ENCODE results near the gene GPR153. TPM values are rescaled to one million over a fixed set of nuclear protein-coding genes. Genes with fewer than 3 reads are reported as not detected.

The GPR153 gene
- total RNA-seq, 1 experiment from 2014 or later = 61.3 TPM

DNA sequence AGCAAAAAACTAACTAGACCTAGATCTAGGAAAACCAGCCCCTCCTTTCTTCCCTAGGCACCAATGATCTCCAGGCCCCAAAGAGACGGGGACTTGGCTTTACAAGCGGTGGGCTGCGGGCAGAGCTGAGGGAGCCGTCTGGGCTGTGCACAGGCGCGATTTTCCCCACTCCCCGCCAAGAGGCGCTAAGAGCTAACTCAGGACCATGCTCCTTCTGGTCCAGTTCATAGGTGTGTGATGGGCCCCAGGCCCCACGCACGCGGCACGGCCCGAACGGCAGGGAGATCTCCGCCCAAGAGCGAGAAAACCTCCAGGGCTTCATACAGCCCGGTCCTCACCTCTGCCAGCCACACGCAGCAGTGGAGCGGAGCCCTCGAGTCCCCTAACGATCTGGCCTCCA, 7.5 kb upstream of the GPR153 start:
- Histone ChIP-seq H3K4me1 (peaks cover 56% of the 10 kb centered on the region), H3K4me3 (no peak overlapping the region), H3K9me3 (replicated peaks) (no peaks in the 10 kb centered on the region), H3K27me3 (no peaks in the 10 kb centered on the region), H3K36me3 (no peaks in the 10 kb centered on the region), H3K27ac (no peak overlapping the region)
- no peak for DNase-seq

DNA sequence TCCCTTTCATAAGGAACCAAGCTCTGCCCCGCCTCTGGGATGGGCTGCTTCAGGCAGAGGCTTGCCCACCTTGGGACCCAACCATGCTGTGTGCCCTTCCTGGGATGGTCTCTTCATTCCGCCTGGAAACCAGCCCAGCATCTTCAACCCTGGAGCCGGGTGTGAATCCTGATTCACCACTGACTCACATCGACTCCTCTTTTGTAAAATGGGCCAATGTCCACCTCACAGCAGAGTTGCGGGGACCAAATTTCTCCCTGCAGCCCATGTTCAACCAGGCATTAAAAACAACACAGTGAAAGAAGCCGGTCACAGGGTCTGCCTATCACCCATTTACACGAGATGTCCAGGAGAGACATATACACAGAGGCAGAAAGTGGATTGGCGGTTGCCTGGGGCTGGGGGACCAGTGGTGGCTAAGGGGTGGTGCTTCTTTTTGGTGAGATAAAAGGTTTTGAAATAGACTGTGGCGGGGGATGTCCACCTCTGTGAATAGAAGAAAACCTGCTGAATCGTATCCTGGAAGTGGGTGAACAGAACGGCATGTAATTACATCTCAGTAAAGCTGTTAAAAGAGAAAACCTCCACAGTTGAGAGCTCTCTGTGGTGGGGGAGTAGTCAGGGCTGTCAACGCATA, 6.9 kb upstream of the GPR153 start:
- H3K36me3 ChIP-seq = no peaks in the 10 kb centered on the region
- H3K27ac ChIP-seq = no peak overlapping the region
- no peaks in the 10 kb centered on the region for H3K27me3 ChIP-seq
- H3K4me1 ChIP-seq = peaks cover 56% of the 10 kb centered on the region
- H3K9me3 ChIP-seq (replicated peaks) = no peaks in the 10 kb centered on the region
- no peak for DNase-seq
- H3K4me3 ChIP-seq = no peak overlapping the region

DNA sequence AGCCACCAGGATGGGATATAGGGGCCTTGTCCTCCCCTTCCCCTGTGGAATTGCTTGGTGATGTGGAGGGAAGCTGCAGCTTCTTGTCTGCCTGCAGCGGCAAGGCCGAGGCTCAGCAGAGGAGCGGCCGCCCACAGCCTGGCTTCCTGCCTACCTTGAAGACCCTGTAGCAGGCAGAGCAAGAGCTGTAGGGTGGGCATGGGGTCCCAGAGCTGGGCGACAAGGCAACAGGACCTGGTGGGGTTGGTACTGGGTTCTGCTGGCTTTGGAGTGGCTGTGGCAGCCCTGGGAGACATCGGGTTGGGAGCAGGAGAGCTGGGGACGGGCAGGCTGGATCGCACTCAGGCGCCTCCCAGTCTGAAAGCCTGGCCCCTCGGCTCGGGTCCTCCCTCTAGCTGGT, 5.7 kb upstream of the GPR153 start:
- Histone ChIP-seq H3K36me3 (no peaks in the 10 kb centered on the region), H3K4me3 (no peak overlapping the region), H3K27me3 (no peaks in the 10 kb centered on the region), H3K9me3 (replicated peaks) (no peaks in the 10 kb centered on the region), H3K27ac (no peak overlapping the region), H3K4me1 (peaks cover 55% of the 10 kb centered on the region)
- DNase-seq = no peak

DNA sequence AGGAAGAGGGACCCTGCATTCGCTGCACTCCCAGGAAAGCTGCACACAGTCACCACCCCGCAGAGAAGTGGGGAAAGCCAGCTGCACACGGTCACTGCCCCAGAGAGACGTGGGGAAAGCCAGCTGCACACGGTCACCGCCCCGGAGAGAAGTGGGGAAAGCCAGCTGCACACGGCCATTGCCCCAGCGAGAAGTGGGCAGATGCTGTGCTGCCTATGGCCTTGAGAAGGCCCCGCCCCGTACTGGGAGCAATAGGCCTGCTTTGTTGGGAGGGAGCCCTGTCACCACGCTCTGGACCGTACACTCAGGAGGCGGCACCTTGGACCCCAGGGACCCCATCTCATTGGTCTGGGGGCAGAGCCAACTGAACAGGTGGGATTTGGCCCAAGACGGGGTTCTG, 4.3 kb upstream of the GPR153 start:
- Histone ChIP-seq H3K27me3 (no peaks in the 10 kb centered on the region), H3K4me3 (no peak overlapping the region), H3K27ac (no peak overlapping the region), H3K9me3 (replicated peaks) (no peaks in the 10 kb centered on the region), H3K4me1 (peaks cover 40% of the 10 kb centered on the region), H3K36me3 (no peaks in the 10 kb centered on the region)
- DNase-seq = peak in 1 of 2 experiments; percentile 44

DNA sequence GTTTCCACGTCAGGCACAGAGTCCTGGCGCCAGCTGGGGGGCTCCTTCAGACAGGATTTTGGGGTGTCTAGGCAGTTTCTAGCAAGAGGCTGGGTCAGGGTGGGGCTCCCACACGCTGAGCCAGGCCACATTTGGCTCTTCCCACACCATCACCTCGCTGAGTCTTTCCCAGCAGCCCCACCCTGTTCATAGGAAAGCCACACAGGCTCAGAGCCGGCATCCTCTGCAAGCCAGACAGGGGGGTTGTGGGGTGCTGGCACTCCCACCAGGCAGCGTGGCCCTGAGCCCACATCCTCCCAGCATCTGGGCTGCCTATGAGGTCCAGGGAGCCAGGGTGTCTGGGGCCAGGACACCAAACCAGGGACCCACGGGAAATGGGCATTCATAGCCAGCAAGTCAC, 2.8 kb upstream of the GPR153 start:
- no peaks in the 10 kb centered on the region for H3K36me3 ChIP-seq
- no peaks in the 10 kb centered on the region for H3K9me3 ChIP-seq (replicated peaks)
- no peaks in the 10 kb centered on the region for H3K27me3 ChIP-seq
- peaks cover 30% of the 10 kb centered on the region for H3K4me1 ChIP-seq
- H3K4me3 ChIP-seq = no peak overlapping the region
- DNase-seq = no peak
- H3K27ac ChIP-seq = peak overlapping the region; percentile 72

DNA sequence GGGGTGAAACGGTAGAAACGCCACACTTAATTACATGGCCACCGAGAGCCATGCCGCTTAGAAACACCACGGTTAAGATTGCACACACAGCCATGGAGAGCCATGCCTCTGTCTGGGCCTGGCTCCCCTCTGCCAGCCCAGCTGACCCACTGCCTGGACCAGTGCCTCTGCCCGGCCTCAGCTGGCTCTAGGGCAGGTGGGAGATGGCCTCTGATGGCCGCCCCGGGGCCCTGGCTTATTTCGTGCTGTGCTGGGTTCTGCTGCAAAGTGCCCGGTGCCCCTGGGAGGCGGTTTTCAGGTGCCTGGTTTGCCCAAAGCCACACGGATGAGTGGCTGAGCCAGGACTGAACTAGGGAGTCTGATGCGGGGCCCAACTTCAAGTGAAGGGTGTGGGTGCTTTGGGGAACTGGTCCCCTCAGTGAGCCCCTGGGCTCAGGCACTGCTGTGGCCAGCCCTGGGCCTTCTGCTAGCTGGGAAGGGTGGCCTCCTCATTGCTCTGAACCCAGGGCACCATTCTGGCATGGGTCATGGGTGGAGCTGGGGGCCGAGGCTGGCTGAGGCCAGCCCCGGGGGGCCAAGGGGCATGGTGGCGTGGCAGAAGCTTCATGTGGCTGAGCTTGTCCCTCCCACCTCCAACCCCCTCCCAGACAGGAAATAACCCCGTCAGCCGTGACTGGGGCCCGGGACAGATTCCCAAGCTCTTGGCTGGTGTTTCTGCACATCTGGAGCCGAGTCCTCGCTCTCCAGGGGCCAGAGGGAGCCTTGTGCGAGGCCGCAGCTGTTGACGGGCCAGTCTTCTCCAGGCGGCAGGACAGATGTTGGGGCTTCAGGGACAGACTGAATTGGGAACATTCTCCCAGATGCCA, 1.9 kb upstream of the GPR153 start:
- Histone ChIP-seq H3K27me3 (no peaks in the 10 kb centered on the region), H3K4me3 (peak overlapping the region; percentile 99), H3K27ac (peak overlapping the region; percentile 72), H3K4me1 (peaks cover 26% of the 10 kb centered on the region), H3K36me3 (no peaks in the 10 kb centered on the region), H3K9me3 (replicated peaks) (no peaks in the 10 kb centered on the region)
- peak; percentile 75 to 84 for DNase-seq

DNA sequence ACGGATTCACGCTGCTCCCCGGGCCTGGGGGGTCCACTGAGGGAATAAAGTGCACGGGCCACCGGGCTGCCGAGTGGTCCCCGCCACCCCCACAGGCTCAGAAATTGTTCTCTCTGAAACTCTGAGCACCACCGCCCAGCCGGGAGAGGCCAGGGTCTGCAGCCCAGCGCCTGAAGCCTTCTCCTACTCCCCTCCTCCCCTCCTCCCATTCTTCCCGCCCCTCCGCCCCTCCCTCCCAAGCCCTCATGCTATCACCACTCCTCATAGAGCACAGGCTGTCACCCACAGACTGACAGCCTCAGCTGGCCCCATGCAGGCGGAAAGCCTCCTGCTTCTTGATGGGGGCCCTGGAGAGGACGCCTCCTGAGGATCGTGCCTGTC, 707 bp upstream of the GPR153 start:
- H3K4me3 ChIP-seq = peak overlapping the region; percentile 99
- H3K4me1 ChIP-seq = peaks cover 26% of the 10 kb centered on the region
- H3K9me3 ChIP-seq (replicated peaks) = no peaks in the 10 kb centered on the region
- DNase-seq = peak; percentile 96 to 98
- H3K27me3 ChIP-seq = no peaks in the 10 kb centered on the region
- H3K36me3 ChIP-seq = no peaks in the 10 kb centered on the region
- H3K27ac ChIP-seq = peak overlapping the region; percentile 72

DNA sequence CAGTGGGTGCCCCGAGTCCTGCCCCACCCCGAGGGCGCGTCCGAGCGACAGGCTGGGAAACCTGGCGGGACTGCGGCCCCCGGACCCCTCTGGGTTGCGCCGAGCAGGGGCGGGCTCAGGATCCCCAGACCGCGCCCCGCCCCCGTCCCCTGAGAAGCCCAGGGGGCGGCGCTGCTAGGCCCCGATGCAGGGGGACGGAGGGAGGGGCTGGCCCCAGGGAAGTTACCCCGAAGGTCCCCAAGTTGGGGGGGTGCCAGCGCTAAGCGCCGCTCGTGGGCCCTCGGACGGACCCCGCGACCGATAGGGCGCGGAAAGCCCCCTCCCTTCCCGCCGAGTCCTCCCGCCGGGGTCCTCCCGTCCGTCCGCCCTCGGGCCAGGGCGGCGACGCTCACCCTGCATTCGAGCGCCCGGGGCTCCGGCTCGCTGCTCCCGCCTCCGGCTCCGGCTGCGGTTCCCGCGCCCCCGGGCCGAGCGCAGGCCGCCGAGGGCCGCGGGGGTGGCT, 414 bp downstream of the GPR153 start:
- Histone ChIP-seq H3K4me3 (peak overlapping the region; percentile 99), H3K4me1 (peaks cover 26% of the 10 kb centered on the region), H3K9me3 (replicated peaks) (no peaks in the 10 kb centered on the region), H3K27ac (peak overlapping the region; percentile 72), H3K36me3 (no peaks in the 10 kb centered on the region), H3K27me3 (no peaks in the 10 kb centered on the region)
- DNase-seq = peak; percentile 76 to 87

DNA sequence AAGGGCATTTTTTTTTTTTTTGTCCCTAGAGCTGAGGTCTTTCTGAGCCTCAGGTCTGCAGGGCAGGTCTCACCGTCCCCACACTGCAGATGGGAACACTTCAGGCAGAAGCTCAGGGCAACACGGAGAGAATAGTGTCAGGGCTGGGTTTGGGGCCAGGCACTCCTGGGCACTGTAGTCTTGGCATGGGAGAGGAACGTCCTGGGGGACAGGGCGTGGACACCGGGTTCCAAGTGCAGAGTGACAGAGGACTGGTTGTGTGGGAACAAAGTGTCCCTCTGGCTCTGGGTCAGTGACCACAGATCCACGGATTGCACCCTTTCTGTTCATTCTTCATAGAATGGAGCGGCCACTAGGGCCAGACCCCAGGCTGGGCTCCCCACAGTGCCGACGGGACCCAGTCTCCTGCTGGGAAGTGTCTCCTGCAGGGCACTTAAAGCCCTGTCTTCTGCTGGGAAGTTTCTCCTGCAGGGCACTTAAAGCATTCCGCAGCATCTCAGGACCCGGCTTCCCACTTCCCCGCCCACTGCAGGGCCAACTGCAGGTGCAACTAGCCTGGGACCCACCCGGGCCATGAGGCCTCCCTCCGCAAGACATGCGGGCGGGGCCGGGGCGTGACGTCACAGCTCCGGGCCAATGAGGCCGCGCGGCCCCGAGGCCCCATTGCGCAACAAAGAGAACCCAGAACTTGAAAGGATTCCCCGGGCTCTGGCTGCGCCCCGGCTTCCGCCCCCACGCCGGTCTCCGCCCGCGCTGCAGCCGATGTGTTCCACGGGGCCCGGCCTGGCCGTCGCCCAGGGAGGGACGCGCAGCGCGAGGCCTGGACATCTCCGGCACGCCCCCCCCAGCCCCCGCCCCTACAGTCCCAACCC, 1.2 kb downstream of the GPR153 start:
- Histone ChIP-seq H3K27ac (no peak overlapping the region; the same call in 1 of the 2 replicates), H3K4me3 (peak overlapping the region; percentile 99), H3K27me3 (no peaks in the 10 kb centered on the region), H3K4me1 (peaks cover 26% of the 10 kb centered on the region), H3K36me3 (no peaks in the 10 kb centered on the region), H3K9me3 (replicated peaks) (no peaks in the 10 kb centered on the region)
- peak; percentile 88 to 90 for DNase-seq

DNA sequence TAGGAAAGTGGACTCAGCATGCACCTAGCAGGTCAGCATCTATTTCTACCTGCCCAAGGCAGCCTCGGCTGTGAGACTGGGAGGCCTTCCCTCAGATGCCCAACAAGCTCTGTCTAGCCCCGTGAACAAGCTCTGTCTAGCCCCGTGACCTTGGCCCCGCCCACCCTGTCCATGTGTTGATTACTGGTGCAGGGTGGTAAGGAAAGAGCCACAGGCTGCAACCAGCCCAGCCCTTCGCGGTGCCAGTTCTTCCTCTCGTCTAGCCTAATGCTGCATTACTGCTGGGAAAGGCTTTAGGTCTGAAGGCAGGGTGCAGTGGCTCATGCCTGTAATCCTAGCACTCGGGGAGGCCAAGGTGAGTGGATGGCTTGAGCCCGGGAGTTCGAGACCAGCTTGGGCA, 2.2 kb downstream of the GPR153 start:
- H3K4me1 ChIP-seq = peaks cover 24% of the 10 kb centered on the region
- no peaks in the 10 kb centered on the region for H3K9me3 ChIP-seq (replicated peaks)
- H3K27me3 ChIP-seq = no peaks in the 10 kb centered on the region
- H3K36me3 ChIP-seq = 0 out of 2 replicates have a peak, but pooled peaks cover 9% of the 10 kb centered on the region
- no peak overlapping the region for H3K27ac ChIP-seq
- no peak for DNase-seq
- no peak overlapping the region for H3K4me3 ChIP-seq

DNA sequence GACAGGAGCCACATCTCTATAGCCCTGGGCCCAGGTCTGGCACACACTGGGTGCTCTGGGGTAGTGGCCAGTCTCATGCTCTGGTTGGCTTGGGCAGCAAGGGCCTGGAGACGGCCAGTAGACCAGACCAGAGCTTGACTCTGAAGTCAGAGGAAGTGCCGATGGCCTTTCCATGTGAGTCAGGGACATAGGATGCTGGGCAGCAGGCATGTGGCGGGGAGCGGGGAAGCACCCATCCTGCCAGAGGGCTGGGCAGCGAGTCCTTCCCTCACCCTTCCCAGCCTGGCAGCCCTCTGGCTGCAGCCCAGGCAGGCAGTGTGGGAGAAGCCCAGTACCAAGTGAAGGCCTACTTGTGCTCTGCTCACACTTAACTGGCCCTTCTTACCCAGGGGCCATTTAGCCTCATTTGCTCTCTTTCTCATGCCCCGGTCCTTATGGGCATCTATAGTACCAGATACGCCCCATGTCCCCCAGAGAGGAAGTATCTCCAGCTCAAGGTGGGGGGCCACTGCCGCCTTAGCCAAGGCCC, 3.3 kb downstream of the GPR153 start:
- H3K4me3 ChIP-seq = no peak overlapping the region
- H3K27ac ChIP-seq = no peak overlapping the region
- H3K9me3 ChIP-seq (replicated peaks) = no peaks in the 10 kb centered on the region
- no peak for DNase-seq
- peaks cover 13% of the 10 kb centered on the region; the same call in 1 of the 2 replicates for H3K36me3 ChIP-seq
- H3K27me3 ChIP-seq = no peaks in the 10 kb centered on the region
- H3K4me1 ChIP-seq = peaks cover 13% of the 10 kb centered on the region

DNA sequence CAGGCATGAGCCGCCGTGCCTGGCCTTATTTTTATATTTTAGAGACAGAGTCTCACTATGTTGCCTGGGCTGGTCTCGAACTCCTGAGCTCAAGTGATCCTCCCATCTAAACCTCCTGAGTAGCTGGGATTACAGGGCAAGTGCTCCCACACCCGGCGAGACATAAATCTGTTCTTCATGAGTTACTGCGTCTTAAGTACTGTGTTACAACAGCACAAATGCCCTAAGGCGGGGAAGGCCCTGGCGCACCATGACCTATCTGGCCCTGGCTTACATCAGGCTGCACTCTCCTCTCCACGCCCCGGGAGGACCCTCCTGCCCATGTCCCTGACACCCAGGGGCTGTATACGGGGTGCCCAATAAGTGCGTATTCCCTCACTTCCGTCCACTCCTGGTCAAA, 4.3 kb downstream of the GPR153 start:
- H3K4me1 ChIP-seq = 0 out of 2 replicates have a peak, but pooled peaks cover 4% of the 10 kb centered on the region
- no peak for DNase-seq
- no peak overlapping the region for H3K27ac ChIP-seq
- no peaks in the 10 kb centered on the region for H3K27me3 ChIP-seq
- H3K4me3 ChIP-seq = no peak overlapping the region
- H3K9me3 ChIP-seq (replicated peaks) = no peaks in the 10 kb centered on the region
- peaks cover 16% of the 10 kb centered on the region for H3K36me3 ChIP-seq

DNA sequence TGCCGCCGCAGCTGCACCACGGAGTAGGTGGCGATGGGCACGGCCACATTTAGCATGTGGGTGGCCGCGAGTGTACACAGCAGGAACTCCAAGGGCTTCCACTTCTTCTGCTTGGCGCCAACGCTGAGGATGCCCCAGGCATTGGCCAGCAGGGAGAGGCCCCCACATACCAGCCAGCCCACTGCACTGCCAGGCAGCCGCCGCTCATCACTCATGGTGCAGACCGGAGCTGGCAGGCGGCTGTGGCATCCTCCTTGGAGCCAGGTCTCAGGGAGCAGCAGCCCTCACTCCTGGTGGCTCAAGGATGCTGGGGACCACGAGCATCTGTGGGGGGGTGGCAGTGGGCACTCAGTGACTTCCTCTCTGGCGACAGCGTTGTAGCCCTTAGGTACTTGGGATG, 6.2 kb downstream of the GPR153 start:
- Histone ChIP-seq H3K27me3 (no peaks in the 10 kb centered on the region), H3K4me3 (no peak overlapping the region), H3K27ac (no peak overlapping the region), H3K4me1 (0 out of 2 replicates have a peak, but pooled peaks cover 2% of the 10 kb centered on the region), H3K36me3 (peaks cover 16% of the 10 kb centered on the region), H3K9me3 (replicated peaks) (no peaks in the 10 kb centered on the region)
- no peak for DNase-seq

DNA sequence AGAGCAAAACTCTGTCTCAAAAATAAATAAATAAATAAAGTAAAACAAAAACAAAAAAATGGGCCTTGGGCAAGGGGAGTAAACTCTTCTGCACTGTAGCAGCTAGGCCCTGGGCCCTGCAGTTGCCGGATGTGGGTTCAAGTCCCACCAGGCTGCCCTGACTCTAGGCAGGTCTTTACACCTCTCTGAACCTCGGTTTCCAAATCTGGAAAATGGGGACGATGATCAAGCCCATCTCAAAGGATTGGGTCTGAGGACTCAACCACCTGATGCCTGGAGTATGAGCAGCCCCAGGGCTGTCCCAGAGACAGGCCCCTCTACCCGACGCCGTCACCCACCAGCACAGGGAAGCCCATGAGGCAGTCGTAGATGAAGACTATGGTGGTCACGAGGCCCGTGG, 7.5 kb downstream of the GPR153 start:
- no peak overlapping the region for H3K27ac ChIP-seq
- DNase-seq = no peak
- no peaks in the 10 kb centered on the region for H3K9me3 ChIP-seq (replicated peaks)

More for the DNA sequence above, 7.5 kb downstream of the GPR153 start:
- H3K4me1 ChIP-seq = no peaks in the 10 kb centered on the region
- H3K36me3 ChIP-seq = peaks cover 16% of the 10 kb centered on the region
- no peak overlapping the region for H3K4me3 ChIP-seq
- no peaks in the 10 kb centered on the region for H3K27me3 ChIP-seq
